Astrocyte (in vitro differentiated cells and primary cell): ENCODE measurements around the gene FAM135A. TPM values are rescaled to one million over a fixed set of nuclear protein-coding genes. Genes with fewer than 3 reads are reported as not detected.

Experiments used
- DNase-seq: peaks from one replicate; pipeline ENCODE4 v3.0.0-alpha.2; 2010; ENCODE audit warnings: low read depth
- FAIRE-seq: peaks from 2 replicates; lab custom pipeline; 2011; peaks lifted over from hg19 to GRCh38; lab: Jason Lieb, UNC
- H2AFZ ChIP-seq: 2 replicates; pipeline ENCODE4 v1.6.0; 2012; ENCODE audit warnings: low read depth, low read length, inconsistent platforms
- H3K27ac ChIP-seq: 2 replicates; pipeline ENCODE4 v1.5.1; 2011; ENCODE audit warnings: low read depth, low read length, inconsistent platforms
- H3K27me3 ChIP-seq: 2 replicates; pipeline ENCODE4 v1.6.0; 2011; ENCODE audit warnings: low read length, inconsistent platforms; ENCODE audit not compliant: insufficient read depth
- H3K36me3 ChIP-seq: 2 replicates; pipeline ENCODE4 v1.5.1; 2011; ENCODE audit warnings: low read length, inconsistent platforms; ENCODE audit not compliant: insufficient read depth
- H3K4me1 ChIP-seq: 2 replicates; pipeline ENCODE4 v1.5.1; 2011; ENCODE audit warnings: low read length, inconsistent platforms; ENCODE audit not compliant: insufficient read depth
- H3K4me2 ChIP-seq: 2 replicates; pipeline ENCODE4 v1.6.0; 2012; ENCODE audit warnings: low read length, inconsistent platforms
- H3K4me3 ChIP-seq: 2 replicates; pipeline ENCODE4 v1.5.1; 2011; ENCODE audit warnings: low read depth, mild to moderate bottlenecking, low read length, inconsistent platforms; ENCODE audit not compliant: insufficient read depth
- H3K79me2 ChIP-seq: 2 replicates; pipeline ENCODE4 v1.6.0; 2012; ENCODE audit warnings: mild to moderate bottlenecking, low read length, inconsistent platforms; ENCODE audit not compliant: insufficient read depth
- H3K9ac ChIP-seq: 2 replicates; pipeline ENCODE4 v1.6.0; 2012; ENCODE audit warnings: mild to moderate bottlenecking, low read length, inconsistent platforms
- H3K9me3 ChIP-seq: 2 replicates; pipeline ENCODE4 v1.5.1; 2012; ENCODE audit warnings: low read depth, mild to moderate bottlenecking, low read length, inconsistent platforms; ENCODE audit not compliant: insufficient read depth
- H4K20me1 ChIP-seq: 2 replicates; pipeline ENCODE4 v1.6.0; 2012; ENCODE audit warnings: low read length, inconsistent platforms; ENCODE audit not compliant: insufficient read depth
- H3K27ac Mint-ChIP-seq: one replicate; pipeline ENCODE4 v1.8.0; 2021; ENCODE audit warnings: mild to moderate bottlenecking, mixed read lengths; ENCODE audit not compliant: unreplicated experiment
- H3K27me3 Mint-ChIP-seq: one replicate; pipeline ENCODE4 v1.8.0; 2021; ENCODE audit warnings: low read depth, mixed read lengths; ENCODE audit not compliant: unreplicated experiment
- H3K36me3 Mint-ChIP-seq: one replicate; pipeline ENCODE4 v1.8.0; 2021; ENCODE audit warnings: low read depth, mixed read lengths; ENCODE audit not compliant: unreplicated experiment
- H3K4me1 Mint-ChIP-seq: one replicate; pipeline ENCODE4 v1.8.0; 2021; ENCODE audit warnings: low read depth, mixed read lengths; ENCODE audit not compliant: unreplicated experiment
- H3K4me3 Mint-ChIP-seq: one replicate; pipeline ENCODE4 v1.8.0; 2021; ENCODE audit warnings: mild to moderate bottlenecking, moderate library complexity, mixed read lengths; ENCODE audit not compliant: unreplicated experiment
- H3K9me3 Mint-ChIP-seq: one replicate; pipeline ENCODE4 v1.8.0; 2021; ENCODE audit warnings: mild to moderate bottlenecking, mixed read lengths; ENCODE audit not compliant: unreplicated experiment
- CTCF ChIP-seq: IDR thresholded peaks from 2 replicates; pipeline ENCODE4 v1.5.1; 2011; ENCODE audit warnings: low read depth, mild to moderate bottlenecking, inconsistent platforms, low read length, moderate library complexity; ENCODE audit not compliant: insufficient read depth
- EZH2 ChIP-seq: IDR thresholded peaks from 2 replicates; pipeline ENCODE4 v1.6.1; 2012; ENCODE audit warnings: mild to moderate bottlenecking, low read length, inconsistent platforms; ENCODE audit not compliant: insufficient read depth
- total RNA-seq: library from RNA; stranded (reverse); gene quantifications from 2 replicates; pipeline ENCODE4 v1.2.1, GENCODE V29; 2021

The FAM135A gene
- total RNA-seq, 1 donor from 2014 or later = 10.0 TPM

DNA sequence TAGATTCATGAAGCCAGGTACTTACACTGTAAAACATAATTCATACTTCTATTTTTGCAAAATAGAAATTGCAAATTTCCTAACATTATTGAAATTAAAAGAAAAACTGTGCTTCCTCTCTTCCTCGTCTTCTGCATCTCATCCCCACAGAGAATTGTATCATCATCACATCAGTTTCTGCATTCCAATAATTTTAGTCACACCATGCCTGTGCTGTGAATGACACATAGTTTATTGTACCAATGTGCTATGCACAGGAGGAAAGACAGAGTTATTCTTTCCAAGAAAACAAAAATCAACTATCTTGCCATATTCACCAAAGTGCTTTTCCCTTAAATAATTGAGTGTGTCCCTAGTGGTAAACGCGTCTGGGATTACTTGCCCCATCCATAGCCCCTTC, 38.1 kb upstream of the FAM135A start:
- DNase-seq (no peak), FAIRE-seq (peak; percentile 26)
- Mint-ChIP-seq H3K27me3 (peaks cover 4% of the 10 kb centered on the region), H3K36me3 (no peaks in the 10 kb centered on the region), H3K4me3 (no peak overlapping the region), H3K4me1 (peaks cover 9% of the 10 kb centered on the region), H3K27ac (no peak overlapping the region), H3K9me3 (no peaks in the 10 kb centered on the region)
- Histone ChIP-seq H4K20me1 (no peaks in the 10 kb centered on the region), H3K79me2 (no peaks in the 10 kb centered on the region), H3K4me3 (no peak overlapping the region), H3K27me3 (peaks cover 9% of the 10 kb centered on the region), H3K4me1 (no peaks in the 10 kb centered on the region), H3K9me3 (no peaks in the 10 kb centered on the region), H3K36me3 (no peaks in the 10 kb centered on the region), H3K4me2 (peak overlapping the region; percentile 12), H3K9ac (no peak overlapping the region), H3K27ac (no peak overlapping the region), H2AFZ (no peak overlapping the region)
- TF ChIP-seq CTCF = no peak
- TF ChIP-seq EZH2 = no peak

DNA sequence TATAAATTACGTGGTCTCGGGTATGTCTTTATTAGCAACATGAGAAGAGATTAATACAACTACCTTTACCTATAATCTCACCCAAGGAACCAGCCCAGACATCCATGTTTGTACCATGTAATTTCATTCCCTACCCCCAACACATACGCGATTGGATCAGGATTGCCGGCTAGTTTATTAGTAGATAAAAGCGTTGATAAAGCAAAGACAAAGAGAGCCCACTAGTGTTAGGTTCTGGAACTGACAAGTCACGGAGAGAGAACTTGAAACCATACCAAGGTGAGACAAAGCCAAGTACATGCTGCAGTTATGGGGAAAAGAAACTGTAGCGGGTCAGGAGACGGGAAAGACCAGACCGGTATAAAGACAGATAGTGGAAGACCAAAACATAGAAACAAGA, 37.4 kb upstream of the FAM135A start:
- H3K4me1 ChIP-seq = no peaks in the 10 kb centered on the region
- H3K27ac ChIP-seq = no peak overlapping the region
- Mint-ChIP-seq H3K9me3 (peaks cover 1% of the 10 kb centered on the region), H3K27ac (no peak overlapping the region), H3K4me3 (no peak overlapping the region), H3K4me1 (peaks cover 9% of the 10 kb centered on the region), H3K27me3 (peaks cover 1% of the 10 kb centered on the region), H3K36me3 (no peaks in the 10 kb centered on the region)
- DNase-seq = no peak
- H3K79me2 ChIP-seq = no peaks in the 10 kb centered on the region
- H3K4me3 ChIP-seq = no peak overlapping the region
- TF ChIP-seq EZH2 (no peak), CTCF (peak; percentile 18)
- H4K20me1 ChIP-seq = no peaks in the 10 kb centered on the region
- no peak overlapping the region for H3K4me2 ChIP-seq
- H3K9me3 ChIP-seq = no peaks in the 10 kb centered on the region
- no peak overlapping the region for H2AFZ ChIP-seq
- H3K36me3 ChIP-seq = no peaks in the 10 kb centered on the region
- peaks cover 2% of the 10 kb centered on the region for H3K27me3 ChIP-seq
- no peak for FAIRE-seq
- H3K9ac ChIP-seq = no peak overlapping the region

- Histone ChIP-seq H3K27me3 (no peaks in the 10 kb centered on the region), H3K4me1 (no peaks in the 10 kb centered on the region), H3K36me3 (no peaks in the 10 kb centered on the region), H2AFZ (no peak overlapping the region), H3K4me2 (no peak overlapping the region), H3K9me3 (no peaks in the 10 kb centered on the region), H3K27ac (no peak overlapping the region), H3K9ac (no peak overlapping the region), H3K79me2 (no peaks in the 10 kb centered on the region), H3K4me3 (no peak overlapping the region), H4K20me1 (no peaks in the 10 kb centered on the region)
- Mint-ChIP-seq H3K4me1 (peaks cover 9% of the 10 kb centered on the region), H3K36me3 (no peaks in the 10 kb centered on the region), H3K27me3 (peaks cover 1% of the 10 kb centered on the region), H3K4me3 (no peak overlapping the region), H3K9me3 (peaks cover 4% of the 10 kb centered on the region), H3K27ac (no peak overlapping the region)
- TF ChIP-seq CTCF (no peak), EZH2 (no peak)
- DNase-seq = no peak
- FAIRE-seq = no peak
Measured at GRCh38 chr6:70376628-70377027, 36.7 kb upstream of the FAM135A start.
